MM.1S (cell line): ENCODE results near the gene KCNA2.

Experiments used
- DNase-seq: peaks from one replicate; pipeline ENCODE4 v3.0.0-alpha.2; 2015
- H2AFZ ChIP-seq: fragments of 300-600 bp; sonication (generic); 2 replicates; pipeline ENCODE4 v1.6.0; 2016; ENCODE audit warnings: antibody characterized with exemption, low read length
- H3F3A ChIP-seq: fragments of 300-600 bp; sonication (generic); 2 replicates; pipeline ENCODE4 v1.6.1; 2016; ENCODE audit warnings: mild to moderate bottlenecking, antibody characterized with exemption, low read length, moderate library complexity, mixed read lengths; ENCODE audit not compliant: insufficient read depth
- H3K27ac ChIP-seq: fragments of 300-600 bp; sonication (generic); 2 replicates; pipeline ENCODE4 v1.5.1; 2016; ENCODE audit warnings: mild to moderate bottlenecking, low read length
- H3K27me3 ChIP-seq: fragments of 300-600 bp; sonication (generic); replicated peaks from 2 replicates; pipeline ENCODE4 v1.6.0; 2016; ENCODE audit warnings: low read length; ENCODE audit not compliant: insufficient read depth
- H3K36me3 ChIP-seq: fragments of 300-600 bp; sonication (generic); replicated peaks from 2 replicates; pipeline ENCODE4 v1.6.1; 2016; ENCODE audit warnings: mild to moderate bottlenecking, low read length, mixed read lengths; ENCODE audit not compliant: insufficient read depth
- H3K4me1 ChIP-seq: fragments of 300-600 bp; sonication (generic); 2 replicates; pipeline ENCODE4 v1.6.1; 2016; ENCODE audit warnings: low read length, mixed read lengths
- H3K4me2 ChIP-seq: fragments of 300-600 bp; sonication (generic); 2 replicates; pipeline ENCODE4 v1.6.0; 2016; ENCODE audit warnings: low read depth, low read length
- H3K4me3 ChIP-seq: fragments of 300-600 bp; sonication (generic); 2 replicates; pipeline ENCODE4 v1.5.1; 2016; ENCODE audit warnings: low read length, mixed read lengths
- H3K79me2 ChIP-seq: fragments of 300-600 bp; sonication (generic); 2 replicates; pipeline ENCODE4 v1.6.1; 2016; ENCODE audit warnings: mixed run types, low read length, mixed read lengths
- H3K9ac ChIP-seq: fragments of 300-600 bp; sonication (generic); 2 replicates; pipeline ENCODE4 v1.6.1; 2016; ENCODE audit warnings: low read length, mixed read lengths
- H3K9me2 ChIP-seq: fragments of 300-600 bp; sonication (generic); replicated peaks from 2 replicates; pipeline ENCODE4 v1.6.1; 2016; ENCODE audit warnings: mild to moderate bottlenecking, low read length, mixed read lengths; ENCODE audit not compliant: insufficient read depth
- H3K9me3 ChIP-seq: fragments of 300-600 bp; sonication (generic); replicated peaks from 2 replicates; pipeline ENCODE4 v1.6.1; 2016; ENCODE audit warnings: mild to moderate bottlenecking, low read length, mixed read lengths; ENCODE audit not compliant: insufficient read depth
- H4K20me1 ChIP-seq: fragments of 300-600 bp; sonication (generic); 2 replicates; pipeline ENCODE4 v1.6.1; 2016; ENCODE audit warnings: mild to moderate bottlenecking, low read length, moderate library complexity, mixed read lengths; ENCODE audit not compliant: insufficient read depth
- CTCF ChIP-seq: fragments of 300-600 bp; sonication (generic); IDR thresholded peaks from 2 replicates; pipeline ENCODE4 v1.5.1; 2016; ENCODE audit warnings: antibody characterized with exemption, low read length, mixed read lengths
- EZH2 ChIP-seq: fragments of 300-600 bp; sonication (generic); optimal IDR thresholded peaks from 2 replicates; pipeline ENCODE3; 2017; ENCODE audit warnings: low read depth, mild to moderate bottlenecking, antibody characterized with exemption, low read length, mixed read lengths
- EZH2phosphoT487 ChIP-seq: fragments of 300-600 bp; sonication (generic); IDR thresholded peaks from 2 replicates; pipeline ENCODE4 v1.6.1; 2018; ENCODE audit warnings: antibody characterized with exemption, low read length

The KCNA2 gene

GRCh38 chr1:110594456-110595352 is 11.5 kb downstream of the KCNA2 start:
- Histone ChIP-seq H3K36me3 (no peaks in the 10 kb centered on the region), H3F3A (no peaks in the 10 kb centered on the region), H3K4me1 (no peaks in the 10 kb centered on the region), H3K9me2 (no peaks in the 10 kb centered on the region), H3K27ac (no peak overlapping the region), H3K27me3 (no peaks in the 10 kb centered on the region), H3K9ac (no peak overlapping the region), H3K9me3 (no peaks in the 10 kb centered on the region), H3K79me2 (no peaks in the 10 kb centered on the region), H4K20me1 (no peaks in the 10 kb centered on the region), H2AFZ (no peak overlapping the region), H3K4me3 (no peak overlapping the region), H3K4me2 (no peak overlapping the region)
- TF ChIP-seq CTCF (no peak), EZH2phosphoT487 (no peak), EZH2 (no peak)
- DNase-seq = no peak

GRCh38 chr1:110593902-110594301 is 12.3 kb downstream of the KCNA2 start:
- no peak overlapping the region for H3K4me2 ChIP-seq
- H3K9me2 ChIP-seq = no peaks in the 10 kb centered on the region
- no peaks in the 10 kb centered on the region for H3K4me1 ChIP-seq
- H3K27ac ChIP-seq = no peak overlapping the region
- no peak overlapping the region for H2AFZ ChIP-seq
- no peaks in the 10 kb centered on the region for H3K36me3 ChIP-seq
- H3K9ac ChIP-seq = no peak overlapping the region
- no peaks in the 10 kb centered on the region for H3K9me3 ChIP-seq
- no peak for DNase-seq
- no peaks in the 10 kb centered on the region for H4K20me1 ChIP-seq
- no peak overlapping the region for H3K4me3 ChIP-seq
- no peaks in the 10 kb centered on the region for H3K27me3 ChIP-seq
- H3F3A ChIP-seq = no peaks in the 10 kb centered on the region
- TF ChIP-seq EZH2phosphoT487 (no peak), EZH2 (no peak), CTCF (no peak)
- no peaks in the 10 kb centered on the region for H3K79me2 ChIP-seq

GRCh38 chr1:110591956-110592355 is 14.2 kb downstream of the KCNA2 start:
- H3F3A ChIP-seq = no peaks in the 10 kb centered on the region
- no peak overlapping the region for H3K4me3 ChIP-seq
- no peak overlapping the region for H3K9ac ChIP-seq
- H3K27me3 ChIP-seq = no peaks in the 10 kb centered on the region
- no peak overlapping the region for H3K27ac ChIP-seq
- no peak overlapping the region for H2AFZ ChIP-seq
- DNase-seq = no peak
- TF ChIP-seq CTCF (no peak), EZH2 (no peak), EZH2phosphoT487 (no peak)
- H3K4me2 ChIP-seq = no peak overlapping the region
- no peaks in the 10 kb centered on the region for H3K9me2 ChIP-seq
- no peaks in the 10 kb centered on the region for H3K9me3 ChIP-seq
- no peaks in the 10 kb centered on the region for H3K79me2 ChIP-seq
- H3K36me3 ChIP-seq = no peaks in the 10 kb centered on the region
- H4K20me1 ChIP-seq = no peaks in the 10 kb centered on the region
- H3K4me1 ChIP-seq = no peaks in the 10 kb centered on the region
